ENCODE measurements around the gene ZNF444. TPM values are rescaled to one million over a fixed set of nuclear protein-coding genes. Genes with fewer than 3 reads are reported as not detected.

ZNF444 gene
- total RNA-seq, 1 donor, result 14.2 TPM

DNA sequence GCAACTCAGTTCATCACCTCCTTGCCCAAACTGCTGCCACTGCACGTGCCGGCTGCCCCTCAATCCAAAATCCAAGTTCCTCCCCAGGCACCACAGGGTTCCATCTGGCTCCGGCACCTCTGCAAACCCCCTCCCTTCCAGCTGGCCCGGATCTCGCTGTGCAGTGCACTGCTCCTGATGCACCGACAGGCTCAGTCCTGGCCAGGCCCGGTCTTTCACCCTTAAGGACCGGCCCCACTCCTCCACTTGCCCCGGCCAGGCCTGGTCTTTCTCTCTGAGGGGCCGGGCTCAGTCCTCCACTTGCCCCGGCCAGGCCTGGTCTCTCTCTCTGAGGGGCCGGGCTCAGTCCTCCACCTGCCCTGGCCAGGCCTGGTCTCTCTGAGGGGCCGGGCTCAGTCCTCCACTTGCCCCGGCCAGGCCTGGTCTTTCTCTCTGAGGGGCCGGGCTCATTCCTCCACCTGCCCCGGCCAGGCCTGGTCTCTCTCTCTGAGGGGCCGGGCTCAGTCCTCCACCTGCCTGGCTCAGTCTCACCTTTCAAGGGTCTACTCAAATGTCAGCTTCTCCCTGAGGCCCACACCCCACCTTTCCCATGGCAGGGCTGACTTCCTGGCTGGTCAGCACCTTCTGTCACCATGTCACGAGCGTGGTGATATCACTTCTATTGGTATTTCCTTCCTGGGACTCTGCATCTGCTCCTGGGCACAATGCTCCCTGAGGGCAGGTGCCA, 26.9 kb upstream of the ZNF444 start:
- no peak for DNase-seq (ENCODE audit: low read depth)
- TF ChIP-seq, protein P1, sequence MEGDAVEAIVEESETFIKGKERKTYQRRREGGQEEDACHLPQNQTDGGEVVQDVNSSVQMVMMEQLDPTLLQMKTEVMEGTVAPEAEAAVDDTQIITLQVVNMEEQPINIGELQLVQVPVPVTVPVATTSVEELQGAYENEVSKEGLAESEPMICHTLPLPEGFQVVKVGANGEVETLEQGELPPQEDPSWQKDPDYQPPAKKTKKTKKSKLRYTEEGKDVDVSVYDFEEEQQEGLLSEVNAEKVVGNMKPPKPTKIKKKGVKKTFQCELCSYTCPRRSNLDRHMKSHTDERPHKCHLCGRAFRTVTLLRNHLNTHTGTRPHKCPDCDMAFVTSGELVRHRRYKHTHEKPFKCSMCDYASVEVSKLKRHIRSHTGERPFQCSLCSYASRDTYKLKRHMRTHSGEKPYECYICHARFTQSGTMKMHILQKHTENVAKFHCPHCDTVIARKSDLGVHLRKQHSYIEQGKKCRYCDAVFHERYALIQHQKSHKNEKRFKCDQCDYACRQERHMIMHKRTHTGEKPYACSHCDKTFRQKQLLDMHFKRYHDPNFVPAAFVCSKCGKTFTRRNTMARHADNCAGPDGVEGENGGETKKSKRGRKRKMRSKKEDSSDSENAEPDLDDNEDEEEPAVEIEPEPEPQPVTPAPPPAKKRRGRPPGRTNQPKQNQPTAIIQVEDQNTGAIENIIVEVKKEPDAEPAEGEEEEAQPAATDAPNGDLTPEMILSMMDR (IDR thresholded peaks at IDR 0.05; ENCODE audit: insufficient read depth, low read depth, low read length), result no peak

DNA sequence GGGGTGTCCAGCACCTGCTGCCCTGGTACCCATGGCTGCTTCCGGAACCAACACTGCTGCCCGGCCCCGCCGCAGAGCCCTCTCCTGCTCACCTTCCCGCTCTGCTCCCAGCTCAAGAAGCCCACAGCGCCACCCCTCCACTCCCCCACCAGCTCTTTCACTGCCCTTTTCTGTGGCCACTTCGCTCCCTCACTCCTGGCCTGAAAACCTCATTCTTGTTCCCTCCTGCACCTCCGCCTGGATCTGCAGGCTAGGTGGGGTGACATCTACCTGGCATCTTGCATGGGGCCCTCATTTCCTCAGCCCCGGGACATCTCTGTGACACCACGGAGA, 26.3 kb upstream of the ZNF444 start:
- TF ChIP-seq, protein P1 (IDR thresholded peaks at IDR 0.05; ENCODE audit: insufficient read depth, low read depth, low read length), result no peak
- H3K4me3 ChIP-seq (ENCODE audit: low read depth, low read length), result no peak overlapping the region
- DNase-seq (ENCODE audit: low read depth), result no peak

More for the DNA sequence above, 26.9 kb upstream of the ZNF444 start:
- no peak overlapping the region for H3K4me3 ChIP-seq (ENCODE audit: low read depth, low read length)

DNA sequence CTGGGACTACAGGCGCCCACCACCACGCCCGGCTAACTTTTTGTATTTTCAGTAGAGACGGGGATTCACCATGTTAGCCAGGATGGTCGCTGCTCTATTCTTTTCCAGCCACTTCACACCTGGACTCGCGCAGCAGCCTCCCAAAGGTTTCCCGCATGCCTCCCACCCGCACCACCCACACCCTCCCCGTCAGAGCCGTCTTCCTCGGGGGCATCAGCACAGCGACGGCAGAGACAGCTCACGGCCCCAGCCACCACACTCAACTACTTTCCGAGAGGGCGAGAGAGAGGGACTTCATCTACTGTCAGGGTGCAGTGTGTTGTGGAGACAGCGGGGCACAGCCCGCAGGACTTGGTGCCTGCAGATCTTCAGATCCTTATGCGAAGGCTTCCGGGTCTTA, 25.6 kb upstream of the ZNF444 start:
- no peak overlapping the region for H3K4me3 ChIP-seq (ENCODE audit: low read depth, low read length)
- no peak for DNase-seq (ENCODE audit: low read depth)
- TF ChIP-seq, protein P1 (IDR thresholded peaks at IDR 0.05; ENCODE audit: insufficient read depth, low read depth, low read length), result no peak

GRCh38 chr19:56116606-56117005, 24.5 kb upstream of the ZNF444 start:
- no peak overlapping the region for H3K4me3 ChIP-seq (ENCODE audit: low read depth, low read length)
- no peak for DNase-seq (ENCODE audit: low read depth)
- TF ChIP-seq, protein P1 (IDR thresholded peaks at IDR 0.05; ENCODE audit: insufficient read depth, low read depth, low read length), result no peak

DNA sequence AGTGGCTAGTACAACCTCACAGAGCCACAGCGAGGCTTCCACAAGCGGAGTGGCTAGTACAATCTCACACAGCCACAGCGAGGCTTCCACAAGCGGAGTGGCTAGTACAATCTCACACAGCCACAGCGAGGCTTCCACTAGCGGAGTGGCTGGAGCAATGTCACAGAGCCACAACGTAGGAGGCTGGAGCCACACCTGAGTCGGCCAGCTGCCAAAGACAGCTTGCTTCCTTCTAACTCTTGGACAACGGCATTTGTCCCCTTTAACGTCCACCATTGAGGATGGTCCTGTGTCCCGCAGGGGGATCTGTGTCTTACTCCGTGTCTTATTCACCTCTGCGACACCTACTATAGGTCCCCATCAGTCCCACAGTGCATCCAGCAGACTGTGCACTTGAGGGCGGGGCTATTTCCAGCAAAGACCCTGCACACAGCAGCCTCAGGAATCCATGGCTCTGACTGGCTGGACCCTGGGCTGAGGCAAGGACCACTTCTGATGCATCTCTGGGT, 23.7 kb upstream of the ZNF444 start:
- DNase-seq (ENCODE audit: low read depth), result no peak
- H3K4me3 ChIP-seq (ENCODE audit: low read depth, low read length), result no peak overlapping the region
- TF ChIP-seq, protein P1 (IDR thresholded peaks at IDR 0.05; ENCODE audit: insufficient read depth, low read depth, low read length), result no peak

DNA sequence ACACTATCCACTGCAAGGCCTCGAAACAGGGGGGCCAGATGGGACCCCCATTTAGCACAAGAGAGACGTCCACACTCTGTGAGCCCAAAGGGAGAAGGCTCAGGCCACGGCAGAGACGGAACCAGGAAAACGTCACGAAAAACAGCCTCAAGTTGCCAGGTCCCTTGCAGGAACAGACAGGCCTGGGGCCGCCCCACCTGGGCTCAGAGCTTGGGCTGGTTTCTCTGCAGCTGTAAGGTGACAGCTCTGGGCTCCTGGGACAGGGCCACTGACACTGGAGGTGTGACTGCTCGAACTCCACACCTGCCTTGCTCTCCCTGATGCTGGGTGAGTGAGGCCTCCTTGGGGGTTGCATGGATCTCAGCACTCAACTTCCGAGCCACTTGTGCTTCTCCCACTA, 23.2 kb upstream of the ZNF444 start:
- DNase-seq (ENCODE audit: low read depth), result no peak
- TF ChIP-seq, protein P1 (IDR thresholded peaks at IDR 0.05; ENCODE audit: insufficient read depth, low read depth, low read length), result no peak
- H3K4me3 ChIP-seq (ENCODE audit: low read depth, low read length), result no peak overlapping the region

Data from fibroblast of villous mesenchyme (primary cell).